K562 (cell line): ENCODE results near the gene HS3ST5.

Source experiments
- ATF2 ChIP-seq: sonication (generic); formaldehyde crosslinking; IDR thresholded peaks from 2 replicates; pipeline ENCODE4 v1.8.1; 2022; ENCODE audit warnings: missing genetic modification reagents
- BRF2 ChIP-seq: IDR thresholded peaks from 3 replicates; pipeline ENCODE4 v1.6.1; 2011; ENCODE audit warnings: borderline replicate concordance, mild to moderate bottlenecking; ENCODE audit not compliant: insufficient read length, insufficient read depth
- CTCF ChIP-seq, 3 experiments: IDR thresholded peaks in 2 of 3; conservative IDR thresholded peaks in 1 of 3; 2 replicates each; pipeline ENCODE4 v1.5.1; 2011 to 2012; ENCODE audit warnings: low read length in 3 of 3, mild to moderate bottlenecking in 3 of 3, control low read depth in 2 of 3, improper control_type of control experiment in 1 of 3, inconsistent platforms in 1 of 3, low read depth in 1 of 3, mixed read lengths in 1 of 3, moderate library complexity in 1 of 3; ENCODE audit not compliant: insufficient read depth in 2 of 3
- EZH2 ChIP-seq: IDR thresholded peaks from 2 replicates; pipeline ENCODE4 v1.6.1; 2012; ENCODE audit warnings: low read depth, mild to moderate bottlenecking, inconsistent platforms, low read length, borderline replicate concordance
- HDAC1 ChIP-seq, 2 experiments: fragments of 450-650 bp; IDR thresholded peaks; 2 replicates each; pipeline ENCODE4 v1.6.1; 2016 to 2017; ENCODE audit warnings: inconsistent platforms in 1 of 2, mild to moderate bottlenecking in 1 of 2, moderate library complexity in 1 of 2
- HDGF ChIP-seq: fragments of 450-650 bp; IDR thresholded peaks from 2 replicates; pipeline ENCODE4 v1.6.1; 2016
- NFE2L1 ChIP-seq: fragments of 450-650 bp; IDR thresholded peaks from 2 replicates; pipeline ENCODE4 v1.6.1; 2016; ENCODE audit warnings: missing genetic modification characterization, low read depth, mild to moderate bottlenecking, missing compliant biosample characterization, moderate library complexity, borderline replicate concordance
- PHB2 ChIP-seq: fragments of 450-650 bp; IDR thresholded peaks from 2 replicates; pipeline ENCODE4 v1.6.1; 2017; ENCODE audit warnings: low read depth
- SMARCE1 ChIP-seq: fragments of 450-650 bp; IDR thresholded peaks from 2 replicates; pipeline ENCODE4 v1.7.1; 2016; ENCODE audit warnings: mild to moderate bottlenecking
- SMC3 ChIP-seq: conservative IDR thresholded peaks from 2 replicates; pipeline ENCODE4 v1.6.1; 2011; ENCODE audit warnings: low read depth, low read length, improper control_type of control experiment; ENCODE audit not compliant: insufficient read depth
- USF2 ChIP-seq: sonication (generic); formaldehyde crosslinking; IDR thresholded peaks from 2 replicates; pipeline ENCODE4 v1.5.0; 2020; ENCODE audit warnings: missing genetic modification reagents
- ZFX ChIP-seq: sonication (generic); formaldehyde crosslinking; IDR thresholded peaks from 2 replicates; pipeline ENCODE4 v1.8.0; 2022; ENCODE audit warnings: mild to moderate bottlenecking, missing genetic modification reagents, moderate library complexity
- ZNF280A ChIP-seq: fragments of 450-650 bp; IDR thresholded peaks from 2 replicates; pipeline ENCODE4 v1.6.1; 2018; ENCODE audit warnings: mild to moderate bottlenecking, low read depth; ENCODE audit not compliant: partially characterized antibody
- ZNF324 ChIP-seq: fragments of 250-450 bp; sonication (Bioruptor Pico); IDR thresholded peaks from 2 replicates; pipeline ENCODE4 v1.4.0; 2020; ENCODE audit warnings: mild to moderate bottlenecking

GRCh38 chr6:114158838-114159694 lies 183.8 kb downstream of the HS3ST5 start:
- TF ChIP-seq ZNF280A (no peak), USF2 (CRISPR knock-in tag) (no peak), HDAC1 (IDR thresholded peaks at IDR 0.05) (no peak), ATF2 (CRISPR knock-in tag) (no peak), ZNF324 (no peak), EZH2 (no peak), NFE2L1 (no peak), HDGF (no peak), PHB2 (no peak), CTCF (IDR thresholded peaks at IDR 0.05 in 2 of 3, conservative IDR thresholded peaks at IDR 0.05 in 1 of 3; ENCODE audit: insufficient read depth in 2 of 3, low read depth in 1 of 3, low read length in 3 of 3) (no peak), SMARCE1 (no peak), ZFX (CRISPR knock-in tag) (no peak), SMC3 (no peak), BRF2 (no peak)
